HEK293 (cell line): ENCODE data around the gene SPOUT1.

Experiments
- CTCF ChIP-seq: fragments of 450-650 bp; formaldehyde crosslinking; IDR thresholded peaks from 2 replicates; pipeline ENCODE4 v1.5.1; 2016; ENCODE audit warnings: missing biosample characterization, missing genetic modification characterization
- KLF10 ChIP-seq: fragments of 450-650 bp; IDR thresholded peaks from 2 replicates; pipeline ENCODE4 v1.5.1; 2018; ENCODE audit warnings: missing biosample characterization, mild to moderate bottlenecking, missing genetic modification characterization
- KLF8 ChIP-seq: fragments of 450-650 bp; formaldehyde crosslinking; IDR thresholded peaks from 2 replicates; pipeline ENCODE4 v1.5.1; 2016; ENCODE audit warnings: missing biosample characterization, missing genetic modification characterization
- SCRT1 ChIP-seq: fragments of 450-650 bp; formaldehyde crosslinking; IDR thresholded peaks from 2 replicates; pipeline ENCODE4 v1.5.1; 2016; ENCODE audit warnings: missing biosample characterization, missing genetic modification characterization, borderline replicate concordance
- ZNF121 ChIP-seq: fragments of 450-650 bp; formaldehyde crosslinking; IDR thresholded peaks from 2 replicates; pipeline ENCODE4 v1.5.1; 2016; ENCODE audit warnings: missing biosample characterization, missing genetic modification characterization
- ZNF23 ChIP-seq: fragments of 450-650 bp; formaldehyde crosslinking; IDR thresholded peaks from 2 replicates; pipeline ENCODE4 v1.5.1; 2016; ENCODE audit warnings: missing biosample characterization, missing genetic modification characterization, borderline replicate concordance
- ZNF311 ChIP-seq: fragments of 450-650 bp; formaldehyde crosslinking; IDR thresholded peaks from 2 replicates; pipeline ENCODE4 v1.5.1; 2017; ENCODE audit warnings: missing biosample characterization, missing genetic modification characterization, borderline replicate concordance
- ZNF324 ChIP-seq: fragments of 450-650 bp; formaldehyde crosslinking; IDR thresholded peaks from 2 replicates; pipeline ENCODE4 v1.5.1; 2016; ENCODE audit warnings: missing biosample characterization, missing genetic modification characterization
- ZNF704 ChIP-seq: fragments of 450-650 bp; formaldehyde crosslinking; IDR thresholded peaks from 2 replicates; pipeline ENCODE4 v1.5.1; 2016; ENCODE audit warnings: missing biosample characterization, missing genetic modification characterization
- ZNF747 ChIP-seq: fragments of 450-650 bp; formaldehyde crosslinking; IDR thresholded peaks from 2 replicates; pipeline ENCODE4 v1.5.1; 2016; ENCODE audit warnings: missing biosample characterization, missing genetic modification characterization

GRCh38 chr9:128829477-128830251 is at the start of gene SPOUT1:
- TF ChIP-seq KLF8 (peak; percentile 94), ZNF324 (tag by site-specific recombination) (peak; percentile 74; the same call in 1 of the 2 replicates), SCRT1 (tag by site-specific recombination) (0 out of 2 replicates have a peak, but pooled peaks have one; percentile 22), ZNF311 (tag by site-specific recombination) (no peak), ZNF747 (tag by site-specific recombination) (no peak), ZNF121 (tag by site-specific recombination) (no peak), CTCF (tag by site-specific recombination) (no peak; the same call in 1 of the 2 replicates), ZNF704 (tag by site-specific recombination) (no peak), KLF10 (tag by site-specific recombination) (peak; percentile 99), ZNF23 (no peak)
